ENCODE measurements around the gene OTOGL.
A peak's percentile ranks its signal among the peaks of the same experiment; 100 is the strongest.

DNA sequence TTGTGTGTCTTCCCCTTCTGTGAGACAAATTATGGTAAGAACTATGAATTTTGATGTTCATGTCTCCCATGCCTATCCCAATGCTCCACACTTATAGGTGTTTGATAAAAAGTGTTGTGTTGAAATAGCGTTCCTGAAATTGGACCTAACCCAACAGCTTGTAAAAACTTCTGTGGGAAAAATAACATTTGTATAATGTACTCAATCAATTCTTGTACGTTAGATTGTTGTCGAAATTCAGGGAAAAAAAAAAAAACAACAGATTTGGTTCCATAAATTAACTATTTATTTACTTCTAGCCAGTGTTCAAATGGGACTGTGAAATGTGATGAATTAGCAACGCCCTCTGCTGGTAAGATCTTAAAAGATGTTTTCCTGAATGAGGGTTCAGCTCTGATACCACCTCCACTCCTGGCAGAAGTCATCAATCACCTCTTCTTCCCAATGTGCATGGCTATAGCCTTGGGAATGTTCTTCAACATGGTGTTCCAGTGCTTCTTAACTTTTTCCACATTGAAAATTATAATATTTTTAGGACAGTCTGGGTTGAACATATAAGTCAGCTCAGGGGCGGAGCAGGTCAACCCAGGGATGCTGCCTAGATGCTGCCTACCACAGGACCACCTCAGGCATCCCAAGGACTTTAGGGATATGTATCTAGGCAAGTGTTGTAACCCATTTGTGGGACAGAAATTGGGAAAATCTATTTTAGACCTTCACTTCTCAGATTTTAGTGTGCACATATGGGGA is 170.6 kb downstream of the OTOGL start:
- TF ChIP-seq EP300 (IDR thresholded peaks at IDR 0.05) (no peak), POLR2A (IDR thresholded peaks at IDR 0.05) (no peak)
- TF ChIP-seq, protein P1, sequence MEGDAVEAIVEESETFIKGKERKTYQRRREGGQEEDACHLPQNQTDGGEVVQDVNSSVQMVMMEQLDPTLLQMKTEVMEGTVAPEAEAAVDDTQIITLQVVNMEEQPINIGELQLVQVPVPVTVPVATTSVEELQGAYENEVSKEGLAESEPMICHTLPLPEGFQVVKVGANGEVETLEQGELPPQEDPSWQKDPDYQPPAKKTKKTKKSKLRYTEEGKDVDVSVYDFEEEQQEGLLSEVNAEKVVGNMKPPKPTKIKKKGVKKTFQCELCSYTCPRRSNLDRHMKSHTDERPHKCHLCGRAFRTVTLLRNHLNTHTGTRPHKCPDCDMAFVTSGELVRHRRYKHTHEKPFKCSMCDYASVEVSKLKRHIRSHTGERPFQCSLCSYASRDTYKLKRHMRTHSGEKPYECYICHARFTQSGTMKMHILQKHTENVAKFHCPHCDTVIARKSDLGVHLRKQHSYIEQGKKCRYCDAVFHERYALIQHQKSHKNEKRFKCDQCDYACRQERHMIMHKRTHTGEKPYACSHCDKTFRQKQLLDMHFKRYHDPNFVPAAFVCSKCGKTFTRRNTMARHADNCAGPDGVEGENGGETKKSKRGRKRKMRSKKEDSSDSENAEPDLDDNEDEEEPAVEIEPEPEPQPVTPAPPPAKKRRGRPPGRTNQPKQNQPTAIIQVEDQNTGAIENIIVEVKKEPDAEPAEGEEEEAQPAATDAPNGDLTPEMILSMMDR (IDR thresholded peaks at IDR 0.05), result peak; percentile 34 to 67 (median 59)

Measured in tibial nerve (tissue), 4 donors.